ENCODE data around the gene INPP5B.

INPP5B gene

GRCh38 chr1:37836788-37837187 is 110.1 kb downstream of the INPP5B start:
- no peak for DNase-seq (ENCODE audit: low read depth)

GRCh38 chr1:37831809-37832208 is 115.0 kb downstream of the INPP5B start:
- no peak for DNase-seq (ENCODE audit: low read depth)

GRCh38 chr1:37831109-37831508 is 115.7 kb downstream of the INPP5B start:
- DNase-seq (ENCODE audit: low read depth) = no peak

GRCh38 chr1:37828410-37829074 is 118.3 kb downstream of the INPP5B start:
- no peak for DNase-seq (ENCODE audit: low read depth)

- no peak for DNase-seq (ENCODE audit: low read depth)
Measured at GRCh38 chr1:37825506-37825905, 121.3 kb downstream of the INPP5B start.

GRCh38 chr1:37824001-37824400 is 122.9 kb downstream of the INPP5B start:
- no peak for DNase-seq (ENCODE audit: low read depth)

GRCh38 chr1:37822906-37823815 is 123.7 kb downstream of the INPP5B start:
- DNase-seq (ENCODE audit: low read depth) = no peak

- no peak for DNase-seq (ENCODE audit: low read depth)
Measured at GRCh38 chr1:37821481-37821880, 125.4 kb downstream of the INPP5B start.

- no peak for DNase-seq (ENCODE audit: low read depth)
Measured at GRCh38 chr1:37817481-37817880, 129.4 kb downstream of the INPP5B start.

GRCh38 chr1:37814252-37814651 is 132.6 kb downstream of the INPP5B start:
- DNase-seq (ENCODE audit: low read depth) = no peak

- DNase-seq (ENCODE audit: low read depth) = no peak
Measured at GRCh38 chr1:37813529-37814145, 133.2 kb downstream of the INPP5B start.

GRCh38 chr1:37811027-37811655 is 135.7 kb downstream of the INPP5B start:
- no peak for DNase-seq (ENCODE audit: low read depth)

All from GM04503 (cell line).